Measurements from ENCODE around the gene HOXD9.

HOXD9 gene

GRCh38 chr2:176147210-176147799 is 24.8 kb downstream of the HOXD9 start:
- TF ChIP-seq SIN3A (IDR thresholded peaks at IDR 0.05; ENCODE audit: borderline replicate concordance, insufficient read depth, low read length): no peak
- TF ChIP-seq TAF1 (IDR thresholded peaks at IDR 0.05; ENCODE audit: borderline replicate concordance, insufficient read depth, low read length): no peak
- TF ChIP-seq, protein P1, sequence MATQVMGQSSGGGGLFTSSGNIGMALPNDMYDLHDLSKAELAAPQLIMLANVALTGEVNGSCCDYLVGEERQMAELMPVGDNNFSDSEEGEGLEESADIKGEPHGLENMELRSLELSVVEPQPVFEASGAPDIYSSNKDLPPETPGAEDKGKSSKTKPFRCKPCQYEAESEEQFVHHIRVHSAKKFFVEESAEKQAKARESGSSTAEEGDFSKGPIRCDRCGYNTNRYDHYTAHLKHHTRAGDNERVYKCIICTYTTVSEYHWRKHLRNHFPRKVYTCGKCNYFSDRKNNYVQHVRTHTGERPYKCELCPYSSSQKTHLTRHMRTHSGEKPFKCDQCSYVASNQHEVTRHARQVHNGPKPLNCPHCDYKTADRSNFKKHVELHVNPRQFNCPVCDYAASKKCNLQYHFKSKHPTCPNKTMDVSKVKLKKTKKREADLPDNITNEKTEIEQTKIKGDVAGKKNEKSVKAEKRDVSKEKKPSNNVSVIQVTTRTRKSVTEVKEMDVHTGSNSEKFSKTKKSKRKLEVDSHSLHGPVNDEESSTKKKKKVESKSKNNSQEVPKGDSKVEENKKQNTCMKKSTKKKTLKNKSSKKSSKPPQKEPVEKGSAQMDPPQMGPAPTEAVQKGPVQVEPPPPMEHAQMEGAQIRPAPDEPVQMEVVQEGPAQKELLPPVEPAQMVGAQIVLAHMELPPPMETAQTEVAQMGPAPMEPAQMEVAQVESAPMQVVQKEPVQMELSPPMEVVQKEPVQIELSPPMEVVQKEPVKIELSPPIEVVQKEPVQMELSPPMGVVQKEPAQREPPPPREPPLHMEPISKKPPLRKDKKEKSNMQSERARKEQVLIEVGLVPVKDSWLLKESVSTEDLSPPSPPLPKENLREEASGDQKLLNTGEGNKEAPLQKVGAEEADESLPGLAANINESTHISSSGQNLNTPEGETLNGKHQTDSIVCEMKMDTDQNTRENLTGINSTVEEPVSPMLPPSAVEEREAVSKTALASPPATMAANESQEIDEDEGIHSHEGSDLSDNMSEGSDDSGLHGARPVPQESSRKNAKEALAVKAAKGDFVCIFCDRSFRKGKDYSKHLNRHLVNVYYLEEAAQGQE (IDR thresholded peaks at IDR 0.05; ENCODE audit: insufficient read depth in 1 of 2, low read depth in 2 of 2, low read length in 2 of 2): no peak
- TF ChIP-seq POLR2AphosphoS5 (IDR thresholded peaks at IDR 0.05; ENCODE audit: low read depth, low read length): no peak
- no peak for TF ChIP-seq FOXP2 (optimal IDR thresholded peaks at IDR 0.05; ENCODE audit: borderline replicate concordance, extremely low read depth, extremely low read length, insufficient read depth)

DNA sequence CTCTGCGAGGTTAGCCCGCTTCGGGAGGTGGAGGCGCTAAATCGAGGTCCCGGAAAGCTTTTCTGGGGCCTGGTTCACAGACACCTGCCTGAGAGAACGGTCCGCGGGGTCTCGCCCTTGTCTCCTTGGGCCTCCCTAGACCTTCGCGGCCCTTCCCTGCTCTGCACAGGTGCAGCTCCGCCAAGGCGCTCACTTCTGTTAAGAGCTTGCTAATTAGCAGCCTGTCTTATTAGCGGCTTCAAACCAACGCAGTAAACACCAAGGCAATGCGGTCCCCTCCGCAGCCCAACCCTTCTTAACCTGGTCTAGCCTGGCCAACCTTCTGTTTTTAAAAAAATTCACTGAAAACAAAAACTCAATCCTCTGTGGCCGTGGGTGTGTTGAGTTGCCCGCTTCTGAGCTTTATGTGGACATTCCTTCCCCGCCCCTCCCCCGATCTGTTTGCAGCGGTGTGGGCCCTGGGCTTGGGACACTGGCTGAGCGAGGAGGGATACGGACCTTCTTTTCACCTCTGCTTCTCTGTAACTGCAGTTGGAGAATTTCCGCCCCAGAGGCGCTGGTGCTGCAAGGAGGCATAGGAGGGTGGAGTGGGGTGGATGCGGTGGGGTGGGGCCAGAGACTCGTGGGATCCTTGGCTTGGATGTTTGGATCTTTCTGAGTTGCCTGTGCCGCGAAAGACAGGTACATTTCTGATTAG is 25.4 kb downstream of the HOXD9 start:
- no peak for TF ChIP-seq FOXP2 (optimal IDR thresholded peaks at IDR 0.05; ENCODE audit: borderline replicate concordance, extremely low read depth, extremely low read length, insufficient read depth)
- no peak for TF ChIP-seq TAF1 (IDR thresholded peaks at IDR 0.05; ENCODE audit: borderline replicate concordance, insufficient read depth, low read length)
- no peak for TF ChIP-seq POLR2AphosphoS5 (IDR thresholded peaks at IDR 0.05; ENCODE audit: low read depth, low read length)
- TF ChIP-seq, protein P1 (IDR thresholded peaks at IDR 0.05; ENCODE audit: insufficient read depth in 1 of 2, low read depth in 2 of 2, low read length in 2 of 2): no peak
- no peak for TF ChIP-seq SIN3A (IDR thresholded peaks at IDR 0.05; ENCODE audit: borderline replicate concordance, insufficient read depth, low read length)

- TF ChIP-seq, protein P1 (IDR thresholded peaks at IDR 0.05; ENCODE audit: insufficient read depth in 1 of 2, low read depth in 2 of 2, low read length in 2 of 2): no peak
- TF ChIP-seq POLR2AphosphoS5 (IDR thresholded peaks at IDR 0.05; ENCODE audit: low read depth, low read length) (no peak), SIN3A (IDR thresholded peaks at IDR 0.05; ENCODE audit: borderline replicate concordance, insufficient read depth, low read length) (no peak), FOXP2 (optimal IDR thresholded peaks at IDR 0.05; ENCODE audit: borderline replicate concordance, extremely low read depth, extremely low read length, insufficient read depth) (no peak), TAF1 (IDR thresholded peaks at IDR 0.05; ENCODE audit: borderline replicate concordance, insufficient read depth, low read length) (no peak)
Observed at GRCh38 chr2:176148751-176149421, 26.4 kb downstream of the HOXD9 start.

GRCh38 chr2:176149481-176149938 is 27.0 kb downstream of the HOXD9 start:
- no peak for TF ChIP-seq POLR2AphosphoS5 (IDR thresholded peaks at IDR 0.05; ENCODE audit: low read depth, low read length)
- TF ChIP-seq TAF1 (IDR thresholded peaks at IDR 0.05; ENCODE audit: borderline replicate concordance, insufficient read depth, low read length): no peak
- TF ChIP-seq, protein P1 (IDR thresholded peaks at IDR 0.05; ENCODE audit: insufficient read depth in 1 of 2, low read depth in 2 of 2, low read length in 2 of 2): no peak
- no peak for TF ChIP-seq FOXP2 (optimal IDR thresholded peaks at IDR 0.05; ENCODE audit: borderline replicate concordance, extremely low read depth, extremely low read length, insufficient read depth)
- no peak for TF ChIP-seq SIN3A (IDR thresholded peaks at IDR 0.05; ENCODE audit: borderline replicate concordance, insufficient read depth, low read length)

Measured in PFSK-1 (cell line).